ENCODE measurements around the gene DPM3.
"Not testable (repeated sequence)": the region's sequence is repeated elsewhere in the genome, so short reads cannot be mapped to it uniquely, and the experiment has no call there.

DPM3 gene, protein sequence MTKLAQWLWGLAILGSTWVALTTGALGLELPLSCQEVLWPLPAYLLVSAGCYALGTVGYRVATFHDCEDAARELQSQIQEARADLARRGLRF

DNA sequence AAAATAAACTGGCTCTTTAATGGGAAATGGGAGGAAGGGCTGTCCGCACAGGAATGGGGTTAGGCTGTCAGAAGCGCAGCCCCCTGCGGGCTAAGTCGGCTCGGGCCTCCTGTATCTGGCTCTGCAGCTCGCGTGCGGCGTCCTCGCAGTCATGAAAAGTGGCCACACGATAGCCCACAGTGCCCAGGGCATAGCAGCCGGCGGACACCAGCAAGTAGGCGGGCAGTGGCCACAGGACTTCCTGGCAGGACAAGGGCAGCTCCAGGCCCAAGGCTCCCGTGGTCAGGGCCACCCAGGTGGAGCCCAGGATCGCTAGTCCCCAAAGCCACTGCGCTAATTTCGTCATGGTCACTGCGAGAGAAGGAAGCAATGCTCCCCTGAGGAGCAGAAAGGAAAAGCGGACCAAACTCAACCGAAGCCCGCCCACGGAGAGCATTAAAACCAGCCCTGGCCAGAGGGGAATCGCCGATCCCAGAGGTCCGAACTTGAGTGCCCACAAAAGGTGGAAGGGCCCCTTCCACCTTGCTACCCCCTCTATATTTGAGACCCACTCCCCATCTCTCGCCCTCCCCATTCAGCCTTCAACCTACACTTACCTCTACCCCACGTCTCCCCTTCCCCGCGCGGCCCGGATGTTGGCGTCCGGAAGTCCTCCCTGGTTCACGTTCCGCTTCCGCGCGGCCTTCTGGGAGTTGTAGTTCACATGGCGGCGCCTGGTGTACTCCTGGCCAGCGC lies at the start of gene DPM3:
Gene DPM3 (minus strand): TSS at position 637 of the 735 bp plus-strand sequence. CDS start 291 bp downstream, at position 346.
- DNase-seq: peak; percentile 89

DNA sequence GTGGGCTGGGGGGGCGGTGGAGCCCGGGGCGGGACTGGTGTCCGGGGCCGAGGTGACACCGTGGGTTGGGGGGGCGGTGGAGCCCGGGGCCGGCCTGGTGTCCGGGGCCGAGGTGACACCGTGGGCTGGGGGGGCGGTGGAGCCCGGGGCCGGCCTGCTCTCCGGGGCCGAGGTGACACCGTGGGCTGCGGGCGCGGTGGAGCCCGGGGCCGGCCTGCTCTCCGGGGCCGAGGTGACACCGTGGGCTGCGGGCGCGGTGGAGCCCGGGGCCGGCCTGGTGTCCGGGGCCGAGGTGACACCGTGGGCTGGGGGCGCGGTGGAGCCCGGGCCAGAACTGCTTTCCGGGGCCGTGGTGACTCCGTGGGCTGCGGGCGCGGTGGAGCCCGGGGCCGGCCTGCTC lies 49.6 kb upstream of the DPM3 start:
- not testable (repeated sequence) for DNase-seq

DNA sequence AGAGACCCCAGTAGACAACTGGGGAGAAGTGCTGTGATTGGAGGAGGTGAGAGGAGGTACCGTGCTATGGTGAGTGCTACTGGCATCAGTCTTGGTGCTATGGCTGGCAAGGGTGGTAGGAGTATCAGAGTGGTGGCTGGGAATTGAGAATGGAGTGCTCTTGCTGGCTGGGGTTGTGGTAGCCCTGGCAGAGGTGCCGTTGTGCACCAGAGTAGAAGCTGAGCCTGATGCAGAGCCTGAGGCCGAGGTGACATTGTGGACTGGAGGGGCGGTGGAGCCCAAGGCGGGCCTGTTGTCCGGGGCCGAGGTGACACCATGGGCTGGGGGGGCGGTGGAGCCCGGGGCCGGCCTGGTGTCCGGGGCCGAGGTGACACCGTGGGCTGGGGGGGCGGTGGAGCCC lies 47.9 kb upstream of the DPM3 start:
- DNase-seq: no peak

DNA sequence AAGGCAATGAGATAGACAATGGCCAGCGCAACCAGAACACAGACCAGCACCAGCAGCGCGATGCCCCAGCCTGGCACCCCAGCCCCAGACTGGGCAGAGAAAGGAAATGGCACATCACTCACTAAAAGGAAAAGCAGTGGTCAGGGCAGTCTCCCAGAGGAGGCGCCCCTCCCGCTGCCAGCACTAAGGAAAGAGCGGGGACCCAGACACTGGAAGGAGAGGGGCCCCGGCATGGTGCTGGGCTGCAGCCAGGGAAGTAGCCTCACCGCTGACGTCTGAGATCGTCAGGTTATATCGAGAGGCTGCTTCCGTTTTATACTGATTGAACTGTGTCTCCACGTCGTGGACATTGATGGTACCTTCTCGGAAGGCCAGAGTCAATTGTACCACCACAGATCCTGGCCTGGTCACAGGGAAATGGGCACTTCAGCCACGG lies 47.1 kb upstream of the DPM3 start:
- DNase-seq: no peak

DNA sequence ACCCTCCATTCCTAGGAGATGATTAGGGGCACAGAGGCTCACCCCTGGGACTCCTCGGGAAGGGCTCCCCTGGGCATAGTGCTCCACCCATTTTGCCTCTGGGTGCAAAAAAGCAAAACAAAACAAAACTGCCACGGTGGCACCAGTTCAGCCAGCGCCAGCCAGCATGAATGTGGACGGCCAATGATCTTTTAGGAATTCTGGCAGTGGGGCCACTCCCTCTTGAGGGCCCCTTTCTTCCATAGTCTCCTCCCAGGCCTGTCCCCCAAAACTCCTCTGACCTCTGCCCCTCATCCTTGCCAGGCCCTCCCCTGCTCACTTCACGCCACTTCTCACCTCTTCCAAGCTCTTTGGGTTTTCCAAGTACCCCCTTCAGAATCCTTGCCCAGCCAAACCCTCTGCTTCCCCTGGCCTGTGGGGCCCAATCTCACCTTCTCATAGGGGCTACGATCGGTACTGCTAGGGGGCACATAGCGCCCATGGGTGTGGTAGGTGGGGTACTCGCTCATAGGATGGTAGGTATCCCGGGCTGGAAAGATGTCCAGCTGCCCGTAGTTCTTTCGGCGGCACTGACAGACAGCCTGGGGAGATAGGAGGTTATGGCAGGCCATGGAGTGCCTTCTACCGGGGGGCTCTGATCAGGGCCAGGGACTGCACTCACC lies 46.6 kb upstream of the DPM3 start:
- DNase-seq: no peak

DNA sequence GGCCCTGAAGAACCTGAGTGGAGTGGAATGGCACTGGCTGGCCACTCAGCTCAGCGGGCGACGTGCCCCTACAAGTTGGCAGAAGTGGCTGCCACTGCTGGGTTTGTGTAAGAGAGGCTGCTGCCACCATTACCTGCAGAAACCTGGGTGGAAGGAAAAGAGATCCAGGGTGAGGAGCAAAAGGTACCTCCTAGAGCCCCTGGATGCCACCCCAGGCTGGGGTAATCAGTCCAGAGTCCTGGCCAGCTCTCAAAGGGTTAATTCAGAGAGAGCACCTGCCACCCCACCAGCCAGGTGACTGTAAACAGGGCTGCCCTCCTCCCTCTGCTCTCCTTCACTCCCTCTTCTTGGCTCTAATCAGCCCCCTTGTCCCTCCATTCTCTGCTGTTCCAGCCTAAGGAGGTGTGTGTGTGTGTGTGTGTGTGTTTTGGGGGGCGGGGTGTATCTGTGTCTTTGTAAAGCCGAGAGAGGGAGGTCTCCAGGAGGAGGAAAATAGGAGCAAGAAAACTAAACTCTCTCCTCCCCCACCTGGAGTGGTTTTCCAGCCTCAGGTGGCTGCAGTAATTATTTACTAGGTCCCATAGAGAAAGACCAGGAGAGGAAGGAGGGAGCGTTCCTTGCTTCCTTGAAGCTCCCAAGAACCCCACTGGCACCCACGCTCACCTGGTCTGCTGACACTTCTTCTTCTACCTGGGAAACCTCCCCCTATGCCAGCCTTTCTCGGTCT lies 45.9 kb upstream of the DPM3 start:
- DNase-seq: no peak

DNA sequence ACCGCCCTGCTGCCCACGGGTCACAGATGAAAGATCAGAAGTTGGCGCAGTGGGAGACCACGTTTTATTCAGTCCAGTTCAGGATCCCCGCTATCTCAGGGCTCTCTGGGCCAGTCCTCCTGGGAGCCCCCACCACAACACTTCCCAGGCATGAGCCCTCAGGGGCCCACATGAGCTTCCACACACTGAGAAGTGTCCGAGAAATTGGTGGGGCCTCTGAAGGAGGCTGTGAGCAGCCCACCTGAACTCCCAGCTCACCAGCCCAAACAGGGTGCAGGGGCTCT lies 45.4 kb upstream of the DPM3 start:
- no peak for DNase-seq

DNA sequence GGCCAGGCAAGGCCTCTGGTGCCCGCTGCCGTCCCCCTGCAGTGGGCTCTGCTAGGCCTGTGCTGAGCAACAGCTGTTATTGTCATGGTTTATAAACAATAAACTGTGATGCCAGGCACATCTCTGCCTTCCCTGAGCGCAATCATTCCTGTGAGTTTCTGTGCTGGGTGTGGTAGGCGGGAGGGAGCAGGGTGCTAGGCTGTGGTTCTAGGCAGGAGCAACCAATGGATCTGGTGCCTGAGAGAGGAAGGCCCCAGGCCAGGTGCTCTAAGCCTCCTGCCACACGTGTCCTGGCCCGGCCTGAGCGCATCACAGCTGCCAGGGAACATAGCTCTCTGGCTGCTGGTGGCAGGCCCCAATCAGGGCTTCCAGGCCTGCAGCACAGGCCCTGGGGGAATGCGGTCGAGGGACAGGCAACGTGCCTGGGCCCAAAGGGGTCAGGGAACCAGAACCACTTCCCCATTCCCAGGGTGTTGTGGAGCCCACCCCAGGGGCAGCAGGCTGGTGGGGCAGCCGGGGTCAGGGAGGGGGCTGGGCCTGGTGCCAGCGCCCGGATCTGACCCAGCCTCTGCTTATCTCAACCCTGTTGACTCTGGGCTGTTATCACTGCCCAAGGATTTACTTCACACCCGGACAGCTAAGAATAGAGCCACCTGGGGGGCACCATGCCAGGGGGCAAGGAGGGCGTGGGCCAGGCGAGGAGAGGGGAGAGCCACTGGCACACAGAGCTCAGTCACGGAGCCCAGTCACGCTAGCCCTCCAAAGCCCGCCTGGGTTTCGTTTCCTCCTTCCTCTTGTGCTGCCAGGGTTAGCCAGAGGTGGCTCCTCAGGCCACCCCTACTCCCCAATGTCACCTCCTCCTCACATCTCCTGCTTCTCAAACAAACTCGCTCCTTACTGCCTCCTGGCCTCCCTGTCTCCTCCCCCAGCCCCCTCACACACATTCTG lies 44.8 kb upstream of the DPM3 start:
- DNase-seq: no peak

DNA sequence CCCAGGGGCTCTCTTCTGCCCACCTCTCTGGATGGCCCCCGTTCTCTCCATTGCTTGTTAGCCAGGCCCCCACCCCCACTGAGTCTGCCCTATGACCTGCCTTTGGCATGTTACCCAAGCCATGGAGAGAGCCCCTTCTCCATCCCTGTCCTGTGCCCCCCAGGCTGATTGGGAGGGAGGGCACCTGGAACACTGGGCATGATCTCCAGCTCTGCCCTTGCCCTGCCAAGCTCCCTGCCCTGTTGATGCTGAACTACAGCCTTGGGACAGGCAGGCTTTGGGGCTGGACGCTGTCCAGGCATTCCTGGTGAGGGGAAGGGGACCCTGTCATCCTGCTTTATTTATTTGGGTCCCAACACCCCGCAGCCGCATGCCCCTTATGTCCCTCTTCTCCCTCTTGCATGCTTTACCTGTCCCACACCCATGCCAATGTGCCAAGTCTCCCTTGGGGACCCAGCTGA lies 44.0 kb upstream of the DPM3 start:
- DNase-seq: no peak

DNA sequence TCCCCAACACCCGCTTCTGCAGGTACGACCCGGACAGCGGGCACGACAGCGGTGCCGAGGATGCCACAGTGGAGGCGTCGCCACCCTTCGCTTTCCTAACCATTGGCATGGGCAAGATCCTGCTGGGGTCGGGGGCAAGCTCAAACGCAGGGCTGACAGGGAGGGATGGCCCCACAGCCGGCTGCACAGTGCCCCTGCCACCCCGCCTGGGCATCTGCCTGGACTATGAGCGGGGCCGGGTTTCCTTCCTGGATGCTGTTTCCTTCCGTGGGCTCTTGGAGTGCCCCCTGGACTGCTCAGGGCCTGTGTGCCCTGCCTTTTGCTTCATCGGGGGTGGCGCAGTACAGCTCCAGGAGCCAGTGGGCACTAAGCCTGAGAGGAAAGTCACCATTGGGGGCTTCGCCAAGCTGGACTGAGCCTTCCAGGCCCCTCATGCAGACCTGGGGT lies 43.5 kb upstream of the DPM3 start:
- DNase-seq: no peak

DNA sequence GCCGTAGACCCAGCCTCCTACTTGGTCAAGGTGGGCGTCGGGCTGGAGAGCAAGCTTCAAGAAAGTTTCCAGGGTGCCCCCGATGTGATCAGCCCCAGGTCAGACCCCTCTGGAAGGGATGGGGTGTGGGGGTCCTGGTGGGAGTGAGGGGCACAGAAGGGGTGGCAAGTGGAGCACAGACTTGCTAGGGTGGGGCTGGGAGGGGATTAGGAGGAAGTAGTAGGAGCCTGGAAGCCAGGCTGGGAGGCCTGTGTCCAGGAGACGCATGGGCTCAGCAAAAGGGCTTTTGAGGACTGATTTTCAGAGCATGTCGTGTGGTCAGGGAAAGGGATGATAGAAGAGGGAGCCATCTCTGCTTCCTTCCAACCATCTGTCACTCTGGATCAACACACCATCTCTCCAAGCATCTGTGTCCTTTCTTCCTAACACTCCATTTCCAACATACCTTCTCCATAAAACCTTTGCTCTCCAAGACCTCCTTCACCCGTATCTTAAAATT lies 41.8 kb upstream of the DPM3 start:
- no peak for DNase-seq

DNA sequence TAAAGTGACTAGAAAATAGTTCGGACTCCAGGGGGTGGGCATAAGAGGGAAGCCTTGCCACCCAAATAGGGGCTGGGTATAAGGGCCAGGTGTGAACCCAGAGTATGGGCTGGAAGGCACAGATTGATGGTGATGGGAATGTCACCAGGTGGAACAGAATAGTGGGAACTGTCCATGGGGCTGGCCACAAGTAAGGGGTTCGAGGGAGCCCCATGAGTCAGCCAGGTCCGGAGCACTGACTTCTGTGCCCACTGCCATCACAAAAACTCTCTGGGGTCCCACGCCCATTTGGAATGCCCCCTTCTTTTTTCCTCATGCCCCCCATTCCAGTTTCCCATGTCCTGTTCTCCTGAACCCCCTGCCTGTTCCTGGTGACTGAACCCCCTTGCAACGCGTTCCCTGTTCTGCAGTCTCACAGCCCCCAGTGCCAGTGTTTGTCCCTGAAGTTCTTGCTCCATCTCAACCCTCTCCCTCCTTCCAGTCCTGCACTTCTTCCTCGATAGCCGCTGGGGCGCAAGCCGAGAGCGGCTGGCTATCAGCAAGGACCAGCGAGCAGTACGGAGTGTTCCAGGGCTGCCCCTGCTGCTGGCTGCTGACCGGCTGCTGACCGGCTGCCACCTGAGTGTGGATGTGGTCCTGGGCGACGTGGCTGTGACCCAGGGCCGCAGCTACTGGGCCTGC lies 41.2 kb upstream of the DPM3 start:
- DNase-seq: no peak

DNA sequence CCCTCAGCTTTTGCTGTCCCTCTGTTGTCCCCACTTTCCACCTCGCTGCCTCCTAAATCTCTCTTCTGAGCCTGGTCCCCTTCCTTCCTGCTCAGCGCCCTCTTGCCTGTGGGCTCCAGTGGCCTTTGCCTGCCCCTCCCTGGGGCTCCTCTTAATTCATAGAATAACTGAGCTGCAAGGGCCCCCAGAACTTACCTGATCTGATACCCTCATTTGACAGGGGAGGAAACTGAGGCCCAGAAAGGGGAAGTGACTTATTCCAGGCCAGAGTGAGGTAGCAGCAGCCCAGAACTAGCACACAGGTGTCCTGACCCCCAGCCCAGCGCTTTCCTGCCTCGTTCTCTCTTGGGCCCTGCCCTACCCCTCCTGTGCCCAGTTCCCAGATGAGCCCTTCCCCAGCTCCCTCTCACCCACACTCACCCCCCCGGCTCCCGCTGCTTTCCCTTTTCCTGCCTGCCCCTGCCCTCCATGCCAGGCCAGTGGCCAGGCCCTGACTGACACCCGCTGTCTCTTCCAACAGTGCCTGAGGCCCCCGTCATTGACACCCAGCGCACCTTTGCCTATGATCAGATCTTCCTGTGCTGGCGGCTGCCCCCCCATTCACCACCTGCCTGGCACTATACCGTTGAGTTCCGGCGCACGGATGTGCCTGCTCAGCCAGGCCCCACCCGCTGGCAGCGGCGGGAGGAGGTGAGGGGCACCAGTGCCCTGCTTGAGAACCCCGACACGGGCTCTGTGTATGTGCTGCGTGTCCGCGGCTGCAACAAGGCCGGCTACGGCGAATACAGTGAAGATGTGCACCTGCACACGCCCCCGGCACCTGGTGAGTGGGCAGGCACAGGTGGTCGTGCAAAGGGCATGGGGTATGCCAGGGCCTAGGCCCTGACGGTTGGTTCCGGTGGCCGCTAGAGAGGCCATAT lies 39.0 kb upstream of the DPM3 start:
- peak; percentile 29 for DNase-seq

DNA sequence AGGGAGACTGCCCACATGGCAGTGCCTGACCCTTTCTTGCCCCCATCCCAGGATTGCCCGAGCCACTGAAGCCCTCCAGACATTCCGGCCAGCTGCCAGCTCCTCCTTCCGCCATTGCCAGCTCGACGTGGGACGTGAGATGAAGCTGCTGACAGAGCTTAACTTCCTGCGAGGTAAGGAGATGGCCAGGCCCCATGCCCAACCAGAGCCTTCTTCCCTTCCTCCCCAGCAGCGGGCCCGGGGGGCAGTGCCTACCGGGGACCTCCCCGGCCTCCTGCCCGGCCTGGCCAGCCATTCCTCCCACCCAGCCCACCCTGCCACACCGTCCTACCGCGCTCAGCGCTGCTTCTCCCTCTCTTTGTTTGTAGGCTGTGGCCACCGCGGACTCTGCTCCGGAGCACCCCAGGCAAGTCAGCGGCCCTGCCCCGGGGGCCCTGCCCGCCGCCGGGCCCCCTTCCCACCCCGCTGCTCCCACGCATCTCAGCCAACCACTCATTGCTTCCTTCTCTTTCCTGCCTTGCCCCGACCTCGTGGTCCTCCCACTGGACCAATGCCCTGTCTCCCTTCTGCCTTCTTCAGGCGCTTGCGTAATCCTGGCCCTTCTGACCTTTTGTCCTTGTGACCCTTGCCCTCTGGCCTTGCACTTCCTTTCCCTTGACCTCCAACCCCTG lies 38.2 kb upstream of the DPM3 start:
- peak; percentile 28 for DNase-seq

DNA sequence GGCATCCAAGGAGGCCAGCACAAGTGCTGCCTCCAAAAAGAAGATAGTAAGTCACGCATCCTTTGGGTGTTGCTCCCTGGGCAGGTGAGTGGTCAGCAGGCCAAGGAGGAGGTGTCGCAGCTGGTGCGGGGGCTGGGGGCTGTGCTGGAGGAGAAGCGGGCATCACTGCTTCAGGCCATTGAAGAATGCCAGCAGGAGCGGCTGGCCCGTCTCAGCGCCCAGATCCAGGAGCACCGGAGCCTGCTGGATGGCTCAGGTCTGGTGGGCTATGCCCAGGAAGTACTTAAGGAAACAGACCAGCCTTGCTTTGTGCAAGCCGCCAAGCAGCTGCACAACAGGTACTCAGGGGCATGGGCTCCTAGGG lies 37.6 kb upstream of the DPM3 start:
- peak; percentile 14 for DNase-seq

DNA sequence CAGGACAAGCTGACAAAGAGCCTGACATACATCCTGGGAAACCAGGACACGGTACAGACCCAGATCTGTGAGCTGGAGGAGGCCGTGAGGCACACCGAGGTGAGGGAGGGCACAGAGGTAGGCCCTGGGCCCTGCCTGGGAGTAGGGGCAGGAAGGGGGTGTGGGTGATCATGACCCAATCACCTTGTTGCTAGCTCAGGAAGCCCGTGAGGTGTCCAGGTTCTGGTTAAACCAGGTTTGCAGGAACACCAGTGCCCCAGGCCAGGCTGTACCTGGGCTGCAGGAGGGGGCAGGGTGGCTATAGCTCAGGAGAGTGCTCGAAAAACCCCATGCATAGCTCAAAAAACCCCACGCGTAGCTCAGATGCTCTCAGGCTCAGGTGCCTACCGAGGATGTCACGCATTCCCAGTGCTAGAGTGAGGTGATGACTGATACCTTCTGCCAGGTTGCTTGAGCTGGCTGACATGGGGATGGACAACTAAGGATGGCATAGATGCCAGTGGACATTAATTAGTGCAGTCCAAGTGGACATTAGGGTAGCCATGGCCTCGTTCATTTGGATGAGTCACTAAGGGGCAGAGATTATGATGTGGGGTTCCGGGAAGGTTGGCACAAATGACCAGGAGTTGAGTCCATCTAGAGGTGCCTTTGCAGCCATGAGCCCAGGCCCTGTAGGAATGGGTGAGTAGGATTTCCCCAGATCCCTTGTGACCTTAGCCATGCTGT lies 37.0 kb upstream of the DPM3 start:
- peak; percentile 30 for DNase-seq

DNA sequence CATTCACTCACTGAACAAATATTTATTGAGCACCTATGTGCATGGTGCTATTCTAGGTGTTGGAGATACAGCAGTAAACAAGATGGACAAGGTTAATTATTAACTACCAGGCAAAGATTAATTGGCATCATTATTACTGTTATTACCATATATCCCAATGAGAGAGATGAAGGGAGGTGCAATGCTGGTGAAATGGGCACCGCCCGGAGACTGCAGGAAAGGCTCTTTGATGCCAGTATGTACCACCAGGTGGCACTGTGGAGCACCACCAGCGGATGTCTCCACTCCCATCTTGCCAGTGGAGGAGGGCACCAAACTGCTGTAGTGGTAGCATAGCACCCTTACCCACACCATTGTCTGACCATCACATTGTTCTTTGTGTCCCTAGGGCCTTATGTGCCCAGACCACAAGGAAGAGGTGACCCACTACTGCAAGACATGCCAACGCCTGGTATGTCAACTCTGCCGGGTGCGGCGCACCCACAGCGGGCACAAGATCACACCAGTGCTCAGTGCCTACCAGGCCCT lies 36.3 kb upstream of the DPM3 start:
- peak; percentile 88 for DNase-seq

DNA sequence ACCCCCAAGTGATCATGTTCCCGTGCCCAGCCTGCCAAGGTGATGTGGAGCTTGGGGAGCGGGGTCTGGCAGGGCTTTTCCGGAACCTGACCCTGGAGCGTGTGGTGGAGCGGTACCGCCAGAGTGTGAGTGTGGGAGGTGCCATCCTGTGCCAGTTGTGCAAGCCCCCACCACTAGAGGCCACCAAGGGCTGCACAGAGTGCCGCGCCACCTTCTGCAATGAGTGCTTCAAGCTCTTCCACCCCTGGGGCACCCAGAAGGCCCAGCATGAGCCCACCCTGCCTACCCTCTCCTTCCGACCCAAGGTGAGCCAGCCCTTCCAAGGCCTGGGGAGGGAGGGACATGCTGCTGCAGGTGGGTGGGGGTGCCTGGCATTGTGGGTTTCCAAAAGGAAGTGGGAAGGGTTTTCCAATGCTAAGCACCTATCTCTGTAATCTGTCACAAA lies 35.6 kb upstream of the DPM3 start:
- peak; percentile 30 for DNase-seq
